HepG2 (cell line): Measurements from ENCODE around the gene ZNF554. TPM values are rescaled to one million over a fixed set of nuclear protein-coding genes. Genes with fewer than 3 reads are reported as not detected.
A peak's percentile ranks its signal among the peaks of the same experiment; 100 is the strongest.

Experiments
- CCAR2 ChIP-seq: fragments of 200-400 bp; formaldehyde crosslinking; optimal IDR thresholded peaks from 2 replicates; pipeline ENCODE3; 2018; ENCODE audit warnings: low read depth, mild to moderate bottlenecking, low read length, moderate library complexity
- EEA1 ChIP-seq: sonication (generic); formaldehyde crosslinking; IDR thresholded peaks from 2 replicates; pipeline ENCODE4 v1.5.1; 2020; ENCODE audit warnings: mild to moderate bottlenecking, missing genetic modification reagents, borderline replicate concordance
- MAFF ChIP-seq: IDR thresholded peaks from 2 replicates; pipeline ENCODE4 v1.6.1; 2011; ENCODE audit warnings: low read depth, low read length, improper control_type of control experiment
- MAFG ChIP-seq: sonication (generic); formaldehyde crosslinking; IDR thresholded peaks from 2 replicates; pipeline ENCODE4 v1.5.1; 2020; ENCODE audit warnings: mild to moderate bottlenecking, missing genetic modification reagents
- MEIS1 ChIP-seq: sonication (generic); formaldehyde crosslinking; IDR thresholded peaks from 2 replicates; pipeline ENCODE4 v1.9.0; 2021; ENCODE audit warnings: mild to moderate bottlenecking, missing genetic modification reagents, moderate library complexity, borderline replicate concordance
- NR2F1 ChIP-seq, 2 experiments: fragments of 450-650 bp in 1 of 2; formaldehyde crosslinking in 1 of 2; IDR thresholded peaks; 2 replicates each; pipeline versions ENCODE4 v1.5.0 to v1.6.1; 2016 to 2020; ENCODE audit warnings: mild to moderate bottlenecking in 1 of 2, missing compliant biosample characterization in 1 of 2, missing genetic modification reagents in 1 of 2, moderate library complexity in 1 of 2
- NR2F2 ChIP-seq: IDR thresholded peaks from 2 replicates; pipeline ENCODE4 v1.6.1; 2012; ENCODE audit warnings: low read depth, inconsistent platforms, borderline replicate concordance
- SPEN ChIP-seq: sonication (generic); formaldehyde crosslinking; IDR thresholded peaks from 2 replicates; pipeline ENCODE4 v1.5.1; 2020; ENCODE audit warnings: low read depth, mild to moderate bottlenecking, missing genetic modification reagents
- ZBED4 ChIP-seq: sonication (generic); formaldehyde crosslinking; IDR thresholded peaks from 2 replicates; pipeline ENCODE4 v1.4.0; 2020; ENCODE audit warnings: missing genetic modification reagents, borderline replicate concordance
- ZBTB3 ChIP-seq: sonication (generic); formaldehyde crosslinking; IDR thresholded peaks from 2 replicates; pipeline ENCODE4 v1.4.0; 2020; ENCODE audit warnings: low read depth, mild to moderate bottlenecking, moderate library complexity, missing genetic modification reagents, borderline replicate concordance
- ZBTB4 ChIP-seq: sonication (generic); formaldehyde crosslinking; IDR thresholded peaks from 2 replicates; pipeline ENCODE4 v1.4.0; 2020; ENCODE audit warnings: missing genetic modification reagents, mild to moderate bottlenecking, borderline replicate concordance
- ZNF205 ChIP-seq: IDR thresholded peaks from 2 replicates; pipeline ENCODE4 v1.6.1; 2018; ENCODE audit warnings: missing biosample characterization, missing genetic modification reagents
- ZNF350 ChIP-seq: sonication (generic); formaldehyde crosslinking; IDR thresholded peaks from 2 replicates; pipeline ENCODE4 v1.4.0; 2020; ENCODE audit warnings: mild to moderate bottlenecking, low read depth, missing genetic modification reagents, borderline replicate concordance
- ZNF543 ChIP-seq: sonication (generic); formaldehyde crosslinking; IDR thresholded peaks from 2 replicates; pipeline ENCODE4 v1.4.0; 2020; ENCODE audit warnings: mild to moderate bottlenecking, missing genetic modification reagents
- polyA plus RNA-seq, 8 experiments: library from polyadenylated mRNA; depleted of rRNA in 3 of 8; stranded (reverse) in 7 of 8; unstranded in 1 of 8; fragments of >200 nt; fragmentation: Illumina TruSeq in 4 of 8; extraction: Trizol in 4 of 8; gene quantifications; 2 replicates each; pipeline versions ENCODE4 v1.2.1 to v1.2.3, GENCODE V29; 2011 to 2016; ENCODE audit warnings: low read depth in 4 of 8, missing spikeins in 1 of 8, mixed read lengths in 1 of 8; ENCODE audit not compliant: insufficient read depth in 1 of 8
- total RNA-seq, 5 experiments: library from RNA; depleted of rRNA; stranded (reverse); fragments of >200 nt; fragmentation: Illumina TruSeq; extraction: Trizol; gene quantifications; 2 replicates each; pipeline ENCODE4 v1.2.3, GENCODE V29; 2016; ENCODE audit warnings: low read depth in 1 of 5
- TF ChIP-seq, protein P1 (sequence below): sonication (generic); formaldehyde crosslinking; IDR thresholded peaks from 2 replicates; pipeline ENCODE4 v1.4.0; 2020; ENCODE audit warnings: low read depth, mild to moderate bottlenecking, missing genetic modification reagents
- TF ChIP-seq, protein P2 (sequence below): sonication (generic); formaldehyde crosslinking; IDR thresholded peaks from 2 replicates; pipeline ENCODE4 v1.9.0; 2022; ENCODE audit warnings: low read depth, missing genetic modification reagents

Gene ZNF554
- total and polyA plus RNA-seq, 2 of the 13 experiments (the other 11 are each of a cell fraction or from before 2014, with no cell fraction given) = 2.2 to 2.7 TPM

DNA sequence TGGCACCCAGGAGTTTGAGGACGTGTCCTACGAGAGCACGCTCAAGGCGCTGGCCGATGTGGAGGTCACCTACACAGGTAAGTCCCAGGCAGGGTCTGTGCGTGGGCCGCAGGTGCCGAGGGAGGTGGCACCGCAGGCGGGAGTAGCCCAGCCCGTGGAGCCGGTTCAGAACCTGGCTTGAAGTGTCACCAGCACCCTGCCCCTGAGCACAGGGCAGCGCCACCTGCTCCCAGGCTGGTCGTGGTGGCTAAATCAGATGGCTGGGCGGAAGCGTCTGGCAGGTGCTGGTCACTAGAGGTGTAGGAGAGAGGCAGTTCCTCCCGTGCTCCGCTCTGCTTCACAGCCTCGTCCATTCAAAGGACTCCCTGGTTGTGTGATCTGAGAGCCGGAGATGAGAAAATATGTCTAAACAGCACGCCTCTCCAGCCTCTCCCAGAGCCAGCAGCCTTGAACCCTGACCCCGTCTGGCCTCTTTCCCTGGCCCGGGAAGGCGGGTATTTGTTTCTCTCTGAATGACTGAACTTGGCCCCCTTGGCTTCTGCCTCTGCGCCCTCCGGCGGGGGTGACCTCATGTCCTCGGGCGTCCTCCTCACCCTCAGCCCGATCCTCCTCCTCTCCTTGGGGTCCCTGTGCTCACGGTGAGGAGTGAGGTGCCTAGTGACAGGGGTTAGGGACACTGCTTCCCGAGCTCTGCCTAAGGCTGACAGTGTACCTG is 29.0 kb upstream of the ZNF554 start (continued):
- TF ChIP-seq ZBED4 (CRISPR knock-in tag) (peak; percentile 64; the same call in 1 of the 2 replicates), ZBTB4 (CRISPR knock-in tag) (peak; percentile 88; the same call in 1 of the 2 replicates), MAFG (CRISPR knock-in tag) (no peak), EEA1 (no peak), ZNF543 (no peak; the same call in 1 of the 2 replicates), CCAR2 (no peak), NR2F2 (peak; percentile 94), MAFF (0 out of 2 replicates have a peak, but pooled peaks have one; percentile 20), SPEN (CRISPR knock-in tag) (peak; percentile 52; the same call in 1 of the 2 replicates), ZNF205 (CRISPR knock-in tag) (peak; percentile 88), NR2F1 (CRISPR knock-in tag; IDR thresholded peaks at IDR 0.05) (peak; percentile 96 to 97), ZNF350 (CRISPR knock-in tag) (peak; percentile 70; the same call in 1 of the 2 replicates), MEIS1 (peak; percentile 30; the same call in 1 of the 2 replicates), ZBTB3 (CRISPR knock-in tag) (0 out of 2 replicates have a peak, but pooled peaks have one; percentile 35)
- TF ChIP-seq, protein P1, sequence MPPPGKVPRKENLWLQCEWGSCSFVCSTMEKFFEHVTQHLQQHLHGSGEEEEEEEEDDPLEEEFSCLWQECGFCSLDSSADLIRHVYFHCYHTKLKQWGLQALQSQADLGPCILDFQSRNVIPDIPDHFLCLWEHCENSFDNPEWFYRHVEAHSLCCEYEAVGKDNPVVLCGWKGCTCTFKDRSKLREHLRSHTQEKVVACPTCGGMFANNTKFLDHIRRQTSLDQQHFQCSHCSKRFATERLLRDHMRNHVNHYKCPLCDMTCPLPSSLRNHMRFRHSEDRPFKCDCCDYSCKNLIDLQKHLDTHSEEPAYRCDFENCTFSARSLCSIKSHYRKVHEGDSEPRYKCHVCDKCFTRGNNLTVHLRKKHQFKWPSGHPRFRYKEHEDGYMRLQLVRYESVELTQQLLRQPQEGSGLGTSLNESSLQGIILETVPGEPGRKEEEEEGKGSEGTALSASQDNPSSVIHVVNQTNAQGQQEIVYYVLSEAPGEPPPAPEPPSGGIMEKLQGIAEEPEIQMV (CRISPR knock-in tag) = 0 out of 2 replicates have a peak, but pooled peaks have one; percentile 35
- TF ChIP-seq, protein P2, sequence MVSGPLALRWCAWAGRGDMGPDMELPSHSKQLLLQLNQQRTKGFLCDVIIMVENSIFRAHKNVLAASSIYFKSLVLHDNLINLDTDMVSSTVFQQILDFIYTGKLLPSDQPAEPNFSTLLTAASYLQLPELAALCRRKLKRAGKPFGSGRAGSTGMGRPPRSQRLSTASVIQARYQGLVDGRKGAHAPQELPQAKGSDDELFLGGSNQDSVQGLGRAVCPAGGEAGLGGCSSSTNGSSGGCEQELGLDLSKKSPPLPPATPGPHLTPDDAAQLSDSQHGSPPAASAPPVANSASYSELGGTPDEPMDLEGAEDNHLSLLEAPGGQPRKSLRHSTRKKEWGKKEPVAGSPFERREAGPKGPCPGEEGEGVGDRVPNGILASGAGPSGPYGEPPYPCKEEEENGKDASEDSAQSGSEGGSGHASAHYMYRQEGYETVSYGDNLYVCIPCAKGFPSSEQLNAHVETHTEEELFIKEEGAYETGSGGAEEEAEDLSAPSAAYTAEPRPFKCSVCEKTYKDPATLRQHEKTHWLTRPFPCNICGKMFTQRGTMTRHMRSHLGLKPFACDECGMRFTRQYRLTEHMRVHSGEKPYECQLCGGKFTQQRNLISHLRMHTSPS = no peak
